ENCODE results near the gene ZNF511. TPM values are rescaled to one million over a fixed set of nuclear protein-coding genes. Genes with fewer than 3 reads are reported as not detected.

The ZNF511 gene
- total and polyA plus RNA-seq, 7 donors = 43.2 to 64.2 (median 48.9) TPM

GRCh38 chr10:133310399-133310755 lies 1.7 kb downstream of the ZNF511 start:
- intact Hi-C loops (cut with DNase I) = loop anchor here (5.0 to 10.0 kb wide), 2 partner anchors 62 to 476 kb away; partner anchors contain the start of gene ECHS1 (in 1 of the 2)
- WGBS, 3 donors = 92 to 98% (median 94%) methylated on average over 16 of the region's 16 CpGs
- Histone ChIP-seq H3K4me1 (peaks cover 26% of the 10 kb centered on the region), H3K4me3 (no peak overlapping the region), H3K27ac (no peak overlapping the region), H3K27me3 (ENCODE audit: insufficient read depth in 3 of 3, low read length in 2 of 3) (no peaks in the 10 kb centered on the region), H3K9me3 (no peaks in the 10 kb centered on the region), H3K36me3 (ENCODE audit: insufficient read depth in 1 of 2, low read depth in 1 of 2) (peaks cover 0 to 37% of the 10 kb centered on the region in 2 donors)
- DNase-seq (no peak), ATAC-seq (no peak)
- TF ChIP-seq CTCF (IDR thresholded peaks at IDR 0.05) = no peak

- H3K36me3 ChIP-seq (ENCODE audit: insufficient read depth in 1 of 2, low read depth in 1 of 2) = peaks cover 0 to 37% of the 10 kb centered on the region in 2 donors
- no peaks in the 10 kb centered on the region for H3K9me3 ChIP-seq
- no peak for ATAC-seq
- peaks cover 26% of the 10 kb centered on the region for H3K4me1 ChIP-seq
- intact Hi-C loops (cut with DNase I) = loop anchor here (5.0 to 10.0 kb wide), 2 partner anchors 62 to 476 kb away; partner anchors contain the start of gene ECHS1 (in 1 of the 2)
- no peak overlapping the region for H3K4me3 ChIP-seq
- no peaks in the 10 kb centered on the region for H3K27me3 ChIP-seq (ENCODE audit: insufficient read depth in 3 of 3, low read length in 2 of 3)
- WGBS, 3 donors = 95 to 96% (median 96%) methylated on average over 8 of the region's 8 CpGs
- H3K27ac ChIP-seq = no peak overlapping the region
- DNase-seq = no peak
- no peak for TF ChIP-seq CTCF (IDR thresholded peaks at IDR 0.05)
Measured at GRCh38 chr10:133310789-133311188, 2.1 kb downstream of the ZNF511 start.

- peaks cover 19% of the 10 kb centered on the region for H3K4me1 ChIP-seq
- intact Hi-C loops (cut with DNase I) = loop anchor here (5.0 to 10.0 kb wide), 2 partner anchors 61 to 477 kb away; partner anchors contain the start of gene ECHS1 (in 1 of the 2)
- DNase-seq (no peak), ATAC-seq (no peak)
- H3K4me3 ChIP-seq = no peak overlapping the region
- WGBS, 3 donors = 84 to 88% (median 88%) methylated on average over 10 of the region's 10 CpGs
- TF ChIP-seq CTCF (IDR thresholded peaks at IDR 0.05) = no peak
- no peak overlapping the region for H3K27ac ChIP-seq
- H3K36me3 ChIP-seq (ENCODE audit: insufficient read depth in 1 of 2, low read depth in 1 of 2) = peaks cover 0 to 37% of the 10 kb centered on the region in 2 donors
- H3K9me3 ChIP-seq = no peaks in the 10 kb centered on the region
- peaks cover 0 to 3% (median 0%) of the 10 kb centered on the region in 3 donors for H3K27me3 ChIP-seq (ENCODE audit: insufficient read depth in 3 of 3, low read length in 2 of 3)
Measured at GRCh38 chr10:133311570-133311969, 2.9 kb downstream of the ZNF511 start.

- ATAC-seq = no peak
- no peak overlapping the region for H3K4me3 ChIP-seq
Measured at GRCh38 chr10:133312016-133312768, 3.5 kb downstream of the ZNF511 start.

More at GRCh38 chr10:133312016-133312768, 3.5 kb downstream of the ZNF511 start:
- no peak overlapping the region for H3K27ac ChIP-seq
- WGBS, 3 donors = 87 to 91% (median 89%) methylated on average over 23 of the region's 23 CpGs
- peaks cover 0 to 3% (median 0%) of the 10 kb centered on the region in 3 donors for H3K27me3 ChIP-seq (ENCODE audit: insufficient read depth in 3 of 3, low read length in 2 of 3)
- DNase-seq = no peak
- H3K36me3 ChIP-seq (ENCODE audit: insufficient read depth in 1 of 2, low read depth in 1 of 2) = peaks cover 0 to 37% of the 10 kb centered on the region in 2 donors
- intact Hi-C loops (cut with DNase I) = loop anchor here (5.0 to 10.0 kb wide), 2 partner anchors 60 to 477 kb away; partner anchors contain the start of gene ECHS1 (in 1 of the 2)
- peaks cover 12% of the 10 kb centered on the region for H3K4me1 ChIP-seq
- TF ChIP-seq CTCF (IDR thresholded peaks at IDR 0.05) = no peak
- no peaks in the 10 kb centered on the region for H3K9me3 ChIP-seq
